NB4 (cell line): ENCODE measurements around the gene C1QL3.

Source experiments
- MYC ChIP-seq: IDR thresholded peaks from 2 replicates; pipeline ENCODE4 v1.6.1; 2011; ENCODE audit warnings: low read depth, low read length
- POLR2A ChIP-seq: IDR thresholded peaks from 2 replicates; pipeline ENCODE4 v1.6.1; 2011; ENCODE audit warnings: mild to moderate bottlenecking; ENCODE audit not compliant: insufficient read length; ENCODE audit errors: extremely low read depth
- TF ChIP-seq, protein P1 (sequence below): IDR thresholded peaks from one replicate; pipeline ENCODE4 v1.5.1; 2012; ENCODE audit warnings: low read depth, low read length

DNA sequence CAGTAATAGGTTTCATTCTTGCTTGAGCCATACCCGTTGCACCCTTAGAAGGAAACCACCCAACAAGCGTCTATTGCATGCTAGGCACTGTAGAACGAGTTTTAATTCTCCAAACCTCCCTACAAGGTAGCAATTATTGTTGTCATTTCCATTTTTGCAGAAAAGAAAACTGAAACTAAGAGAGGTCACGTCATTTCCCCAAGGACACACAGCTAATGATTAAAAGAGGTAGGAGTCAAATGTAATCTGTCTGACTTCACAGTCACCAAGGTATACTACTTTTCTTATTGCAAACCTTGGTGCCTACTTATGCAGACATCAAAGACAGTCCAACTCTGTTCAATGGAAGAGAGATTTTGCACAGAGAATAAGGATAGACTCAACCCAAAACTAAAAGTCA is 49.1 kb upstream of the C1QL3 start:
- TF ChIP-seq, protein P1, sequence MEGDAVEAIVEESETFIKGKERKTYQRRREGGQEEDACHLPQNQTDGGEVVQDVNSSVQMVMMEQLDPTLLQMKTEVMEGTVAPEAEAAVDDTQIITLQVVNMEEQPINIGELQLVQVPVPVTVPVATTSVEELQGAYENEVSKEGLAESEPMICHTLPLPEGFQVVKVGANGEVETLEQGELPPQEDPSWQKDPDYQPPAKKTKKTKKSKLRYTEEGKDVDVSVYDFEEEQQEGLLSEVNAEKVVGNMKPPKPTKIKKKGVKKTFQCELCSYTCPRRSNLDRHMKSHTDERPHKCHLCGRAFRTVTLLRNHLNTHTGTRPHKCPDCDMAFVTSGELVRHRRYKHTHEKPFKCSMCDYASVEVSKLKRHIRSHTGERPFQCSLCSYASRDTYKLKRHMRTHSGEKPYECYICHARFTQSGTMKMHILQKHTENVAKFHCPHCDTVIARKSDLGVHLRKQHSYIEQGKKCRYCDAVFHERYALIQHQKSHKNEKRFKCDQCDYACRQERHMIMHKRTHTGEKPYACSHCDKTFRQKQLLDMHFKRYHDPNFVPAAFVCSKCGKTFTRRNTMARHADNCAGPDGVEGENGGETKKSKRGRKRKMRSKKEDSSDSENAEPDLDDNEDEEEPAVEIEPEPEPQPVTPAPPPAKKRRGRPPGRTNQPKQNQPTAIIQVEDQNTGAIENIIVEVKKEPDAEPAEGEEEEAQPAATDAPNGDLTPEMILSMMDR = no peak
- TF ChIP-seq POLR2A = no peak
- no peak for TF ChIP-seq MYC
